ENCODE data around the gene XYLT1. TPM values are rescaled to one million over a fixed set of nuclear protein-coding genes. Genes with fewer than 3 reads are reported as not detected.

The XYLT1 gene
- total and polyA plus RNA-seq, 2 of the 8 experiments (the other 6 are each of a cell fraction or from before 2014, with no cell fraction given), result 6.6 to 25.4 TPM

GRCh38 chr16:17512636-17513220 is 42.0 kb upstream of the XYLT1 start:
- FAIRE-seq (no peak), DNase-seq (ENCODE audit: low read depth in 1 of 2, low spot score in 2 of 2) (no peak)
- WGBS, 2 experiments (ENCODE audit: extremely low coverage in 1 of 2, insufficient coverage in 1 of 2, insufficient read length in 1 of 2, insufficient replicate concordance in 2 of 2, low coverage in 1 of 2, low lambda C conversion rate in 2 of 2, missing lambda C conversion rate in 1 of 2), result 82% methylated on average over 6 of the region's 6 CpGs; no CpG with 5 or more reads in 1 of the 2 experiments
- H2BK5ac ChIP-seq (ENCODE audit: low read depth, low read length), result no peak overlapping the region
- no peak overlapping the region for H2BK12ac ChIP-seq (ENCODE audit: low read depth, low read length)
- CTCF ChIA-PET (ENCODE audit: partially characterized antibody), result no interaction called here
- H4K5ac ChIP-seq (ENCODE audit: insufficient read length, low read depth, low read length), result no peak overlapping the region
- H3K27me3 ChIP-seq (replicated peaks in 1 of 4; ENCODE audit: control insufficient read depth in 3 of 4, extremely low read depth in 1 of 4, insufficient read depth in 3 of 4, low read length in 3 of 4), result no peaks in the 10 kb centered on the region
- no peak overlapping the region for H3K23ac ChIP-seq (ENCODE audit: insufficient read length)
- no peak for TF ChIP-seq RXRA (IDR thresholded peaks at IDR 0.05; ENCODE audit: insufficient read depth, low read depth, low read length)
- TF ChIP-seq SRF (IDR thresholded peaks at IDR 0.05; ENCODE audit: low read depth, low read length), result no peak
- TF ChIP-seq PHF8 (conservative IDR thresholded peaks at IDR 0.05; ENCODE audit: low read depth, low read length), result no peak
- no peak for TF ChIP-seq MAFK (IDR thresholded peaks at IDR 0.05; ENCODE audit: low read depth, low read length)
- TF ChIP-seq POLR2AphosphoS5 (IDR thresholded peaks at IDR 0.05; ENCODE audit: low read depth, low read length), result no peak
- TF ChIP-seq TCF12 (IDR thresholded peaks at IDR 0.05; ENCODE audit: low read depth, low read length), result no peak
- TF ChIP-seq EZH2 (IDR thresholded peaks at IDR 0.05; ENCODE audit: low read depth, low read length, severe bottlenecking), result no peak
- TF ChIP-seq TAF7 (optimal IDR thresholded peaks at IDR 0.05; ENCODE audit: borderline replicate concordance, low read depth, low read length), result no peak
- no peak for TF ChIP-seq ZNF274 (IDR thresholded peaks at IDR 0.05; ENCODE audit: borderline replicate concordance, extremely low read depth, low read length)
- TF ChIP-seq E2F6 (IDR thresholded peaks at IDR 0.05), result no peak
- no peak for TF ChIP-seq SUZ12 (IDR thresholded peaks at IDR 0.05; ENCODE audit: low read length)
- no peak for TF ChIP-seq RBBP5 (IDR thresholded peaks at IDR 0.05; ENCODE audit: borderline replicate concordance, low read depth, low read length)
- H3K14ac ChIP-seq (ENCODE audit: insufficient read length), result no peak overlapping the region
- no peaks in the 10 kb centered on the region for H3K4me1 ChIP-seq (replicated peaks in 1 of 4; ENCODE audit: control insufficient read depth in 3 of 4, insufficient read depth in 4 of 4, low read length in 3 of 4)
- no peak overlapping the region for H2AK5ac ChIP-seq (ENCODE audit: low read depth, low read length)
- no peak overlapping the region for H3K18ac ChIP-seq (ENCODE audit: extremely low read depth, low read length)
- no peak overlapping the region for H3K9ac ChIP-seq (replicated peaks in 1 of 4; ENCODE audit: extremely low read depth in 1 of 4, low read depth in 3 of 4, low read length in 3 of 4)
- no peak overlapping the region for H3K56ac ChIP-seq (replicated peaks; ENCODE audit: insufficient read length, low read depth, low read length)
- H3K4me2 ChIP-seq (ENCODE audit: insufficient read depth in 1 of 2, low read depth in 2 of 2, low read length in 2 of 2), result no peak overlapping the region
- H3K4me3 ChIP-seq (ENCODE audit: extremely low read depth in 1 of 4, insufficient read depth in 2 of 4, low read depth in 3 of 4, low read length in 4 of 4), result no peak overlapping the region
- no peak overlapping the region for H3K4ac ChIP-seq (replicated peaks; ENCODE audit: insufficient read length, low read depth, low read length)
- H3K23me2 ChIP-seq (ENCODE audit: low read depth, low read length), result no peaks in the 10 kb centered on the region
- no peaks in the 10 kb centered on the region for H3K36me3 ChIP-seq (ENCODE audit: control insufficient read depth in 2 of 4, insufficient read depth in 4 of 4, low read length in 3 of 4)
- no peaks in the 10 kb centered on the region for H4K20me1 ChIP-seq (replicated peaks in 1 of 2; ENCODE audit: control insufficient read depth in 1 of 2, insufficient read depth in 2 of 2, low read length in 2 of 2)
- peaks cover 9 to 10% of the 10 kb centered on the region in 2 experiments; a peak in 3 of 4 replicates for H3K9me3 ChIP-seq (ENCODE audit: insufficient read depth in 2 of 2, low read depth in 1 of 2, low read length in 1 of 2)
- no peak overlapping the region for H2BK20ac ChIP-seq (ENCODE audit: low read length)
- H2AFZ ChIP-seq (ENCODE audit: low read length), result no peak overlapping the region
- H2BK120ac ChIP-seq (replicated peaks; ENCODE audit: low read depth, low read length), result no peak overlapping the region
- POLR2A ChIA-PET (ENCODE audit: partially characterized antibody), result no interaction called here
- H2BK15ac ChIP-seq (ENCODE audit: low read length), result no peak overlapping the region
- H3K79me2 ChIP-seq (ENCODE audit: control insufficient read depth in 1 of 2, insufficient read depth in 2 of 2, low read length in 2 of 2), result no peaks in the 10 kb centered on the region
- no peaks in the 10 kb centered on the region for H3K79me1 ChIP-seq (ENCODE audit: low read depth, low read length)
- no peak overlapping the region for H4K8ac ChIP-seq (ENCODE audit: extremely low read depth, insufficient read depth, low read length)
- H4K91ac ChIP-seq (replicated peaks; ENCODE audit: insufficient read length, low read length), result no peak overlapping the region
- H3K27ac ChIP-seq (ENCODE audit: low read depth, low read length), result no peak overlapping the region

Measured in H1 (cell line).